ENCODE data around the gene RGS18.
"Not testable (repeated sequence)": the region's sequence is repeated elsewhere in the genome, so short reads cannot be mapped to it uniquely, and the experiment has no call there.

RGS18 gene

DNA sequence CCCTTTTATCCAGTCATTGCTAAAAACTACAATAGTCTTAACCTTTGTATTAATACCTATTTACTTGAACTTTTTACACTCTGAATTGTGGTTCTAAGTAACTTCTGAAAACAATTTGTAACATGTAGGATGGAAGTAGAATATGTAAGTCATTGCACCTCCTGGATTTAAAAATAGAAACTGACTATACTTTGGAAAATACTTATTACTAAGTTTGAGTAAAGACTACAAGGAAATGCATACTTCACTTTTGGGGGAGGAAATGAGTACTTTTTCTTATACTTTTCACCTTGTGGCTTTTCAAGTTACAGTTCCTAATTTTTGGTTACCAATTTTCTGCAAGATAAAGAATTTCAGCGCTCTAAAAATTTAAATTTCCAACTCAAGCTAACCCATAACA lies 8.7 kb downstream of the RGS18 start:
- DNase-seq (ENCODE audit: low spot score) = no peak

DNA sequence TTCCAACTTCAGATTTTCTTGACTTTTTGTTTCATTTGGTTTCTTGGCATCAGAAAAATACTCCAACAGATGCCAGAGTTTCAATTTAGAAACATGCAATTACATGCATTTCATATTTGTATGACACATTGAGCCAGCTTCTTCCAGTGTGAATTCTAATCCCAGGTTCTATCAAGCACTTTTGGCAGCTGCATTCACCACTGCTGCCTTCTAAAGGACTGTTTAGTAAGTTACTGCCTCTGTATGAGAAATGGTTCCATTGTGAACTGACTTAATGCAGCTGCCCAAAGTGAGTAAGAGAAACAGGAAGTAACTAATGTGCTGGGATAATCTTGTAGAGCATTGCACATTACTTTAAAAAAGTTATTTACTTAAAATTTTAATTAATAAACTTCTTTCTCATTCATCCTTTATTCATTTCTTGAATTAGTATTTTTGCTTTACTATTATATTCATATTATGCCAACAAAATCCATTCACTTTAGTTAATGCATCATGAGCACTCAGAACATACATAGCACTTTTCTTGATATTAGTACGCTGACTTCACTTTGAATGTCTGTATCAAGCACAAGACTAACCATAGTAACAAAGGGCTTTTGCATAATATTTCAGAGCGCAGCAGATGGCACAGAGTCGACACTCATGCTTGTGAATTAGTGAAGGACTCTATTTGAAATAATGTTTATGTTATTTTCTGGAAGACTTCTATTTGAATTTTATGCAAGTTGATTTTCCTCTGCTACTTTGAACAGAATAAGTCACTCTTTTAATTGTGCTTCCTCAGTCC lies 9.8 kb downstream of the RGS18 start:
- no peak for DNase-seq (ENCODE audit: low spot score)

DNA sequence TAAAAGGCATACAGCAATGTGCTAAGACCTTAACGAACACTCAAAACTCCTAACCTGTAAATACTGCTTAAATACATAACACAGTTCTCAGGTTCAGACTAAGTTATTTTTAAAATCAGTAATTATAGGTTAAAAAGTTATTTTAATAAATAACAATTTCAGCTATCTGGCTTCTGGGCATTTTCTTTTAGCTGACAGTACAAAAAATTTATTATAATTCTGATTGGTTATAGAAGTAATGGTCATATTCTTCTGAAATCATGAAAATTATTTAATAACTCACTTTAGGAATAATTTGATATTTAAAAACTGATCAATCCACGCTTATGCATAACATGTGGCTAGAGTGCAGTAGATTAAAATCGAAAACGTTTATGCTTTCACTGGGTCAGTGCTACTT lies 10.7 kb downstream of the RGS18 start:
- DNase-seq (ENCODE audit: low spot score) = no peak

DNA sequence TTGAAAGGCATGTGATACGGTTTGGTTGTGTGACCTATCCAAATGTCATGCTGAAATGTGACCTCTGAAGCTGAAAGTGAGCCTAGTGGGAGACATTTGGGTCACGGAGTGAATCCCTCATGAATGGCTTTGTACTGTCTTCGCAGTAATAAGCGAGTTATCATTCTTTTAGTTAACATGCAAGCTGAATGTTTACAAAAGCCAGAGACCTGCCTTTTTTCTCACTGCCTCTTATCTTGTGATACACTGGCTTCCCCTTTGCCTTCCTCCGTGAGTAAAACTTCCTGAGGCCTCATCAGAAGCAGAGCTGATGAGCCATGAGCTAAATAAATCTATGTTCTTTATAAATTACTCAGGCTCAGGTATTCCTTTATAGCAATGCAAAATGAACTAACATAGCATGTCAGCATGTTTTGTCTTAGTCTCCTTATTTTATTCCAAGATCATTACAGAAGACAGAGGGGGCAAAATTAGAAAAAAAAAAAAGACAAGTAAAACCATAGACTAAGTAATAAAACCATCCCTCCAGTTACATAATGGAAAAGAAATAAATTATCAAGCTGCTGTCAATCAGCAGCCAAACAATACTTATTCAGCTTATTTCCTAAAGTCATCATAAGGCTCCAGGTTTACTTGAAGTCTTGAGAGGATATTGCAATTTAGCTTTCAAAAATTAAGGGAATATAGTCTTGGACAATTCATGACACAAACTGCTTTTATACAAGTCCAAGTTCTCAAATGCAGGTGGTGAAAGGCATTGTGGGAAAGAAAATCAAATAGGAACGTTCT lies 12.1 kb downstream of the RGS18 start:
- no peak for DNase-seq (ENCODE audit: low spot score)

DNA sequence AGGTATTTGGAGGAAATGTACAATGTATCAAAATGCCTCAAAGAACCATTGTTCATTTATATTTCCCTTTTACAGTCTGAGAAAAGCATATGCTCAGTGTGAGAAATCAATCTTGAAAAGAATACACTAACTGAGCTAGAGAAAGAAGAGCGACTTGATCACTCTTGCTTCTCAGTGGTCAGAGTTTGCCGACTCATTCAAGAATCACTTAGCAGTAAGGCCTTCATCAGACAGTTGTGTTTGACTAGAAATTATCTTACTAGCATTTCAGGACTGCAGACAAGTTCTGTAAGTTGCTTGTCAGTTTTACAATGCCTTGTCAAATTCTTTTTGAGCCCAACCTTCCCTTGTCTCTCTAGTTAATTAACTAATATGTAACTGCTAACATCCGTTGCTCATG lies 12.9 kb downstream of the RGS18 start:
- DNase-seq (ENCODE audit: low spot score) = no peak

DNA sequence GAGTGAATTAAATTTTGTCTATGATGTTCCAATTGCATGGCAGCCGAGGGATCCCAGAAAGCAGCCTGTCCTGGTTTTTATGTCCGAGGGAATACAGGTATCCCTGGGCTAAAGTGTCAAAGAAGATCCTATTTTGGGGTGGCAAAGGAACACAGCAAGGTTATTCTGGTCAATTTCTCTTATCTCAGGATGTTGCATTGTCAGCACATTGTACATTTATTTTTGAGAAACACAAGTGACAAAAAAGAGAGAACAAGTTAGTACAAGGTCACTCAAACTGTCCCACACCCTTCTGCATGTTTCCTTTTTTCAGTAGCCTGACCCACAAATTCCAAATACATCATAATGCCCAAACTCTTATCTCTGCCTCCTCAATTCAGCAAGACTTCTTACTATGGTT lies 17.7 kb downstream of the RGS18 start:
- no peak for DNase-seq (ENCODE audit: low spot score)

DNA sequence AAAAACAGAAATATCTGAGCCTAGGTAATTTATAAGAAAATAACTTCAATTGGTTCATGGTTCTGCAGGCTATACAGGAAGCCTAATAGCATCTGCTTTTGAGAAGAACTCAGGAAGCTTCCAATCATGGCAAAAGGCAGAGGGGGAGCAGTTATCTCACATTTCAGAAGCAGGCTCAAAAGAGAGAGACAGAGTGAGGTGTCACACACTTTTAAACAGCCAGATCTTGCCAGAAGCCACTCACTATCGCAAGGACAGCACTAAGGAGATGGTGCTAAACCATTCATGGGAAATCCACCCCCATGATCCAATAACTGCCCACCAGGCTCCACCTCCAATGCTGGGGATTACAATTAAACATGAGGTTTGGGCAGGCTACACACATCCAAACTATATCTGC lies 25.5 kb downstream of the RGS18 start:
- DNase-seq (ENCODE audit: low spot score) = no peak

DNA sequence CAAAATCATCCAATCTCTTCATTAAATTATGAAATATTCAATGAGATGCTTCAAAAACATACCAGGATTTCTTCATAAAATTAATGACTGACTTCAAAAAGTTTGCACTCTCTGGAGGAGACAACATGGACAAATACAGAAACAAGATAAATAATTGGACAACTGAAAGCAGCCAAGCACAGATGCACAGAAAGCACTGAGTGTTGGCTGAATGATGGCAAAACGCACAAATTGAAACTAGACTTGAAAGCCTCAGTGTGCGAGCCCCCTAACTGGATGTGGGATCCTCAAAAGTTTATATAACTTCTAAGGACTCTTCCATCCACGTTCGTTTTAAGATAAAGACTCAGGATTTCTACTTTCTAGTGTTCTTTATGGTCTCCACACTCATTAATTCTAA lies 27.9 kb downstream of the RGS18 start:
- DNase-seq (ENCODE audit: low spot score) = no peak

DNA sequence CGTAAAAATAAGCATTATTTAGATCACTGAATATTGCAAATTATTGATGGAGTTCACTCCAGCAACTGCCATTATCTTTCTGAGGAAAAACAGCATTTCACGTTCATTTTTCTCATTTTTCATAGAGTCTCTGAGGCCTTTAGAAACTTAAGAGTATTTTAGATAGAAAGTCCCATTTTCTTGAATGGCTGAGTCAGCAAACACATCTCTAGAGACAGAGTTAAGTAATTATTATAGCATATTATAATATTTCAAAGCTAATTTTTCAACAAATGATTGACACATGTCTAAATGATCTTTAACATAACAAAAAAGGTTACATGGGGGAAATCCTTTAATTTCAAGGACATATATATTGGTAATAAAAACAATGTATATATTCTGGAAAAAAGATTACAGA lies 31.8 kb downstream of the RGS18 start:
- no peak for DNase-seq (ENCODE audit: low spot score)

DNA sequence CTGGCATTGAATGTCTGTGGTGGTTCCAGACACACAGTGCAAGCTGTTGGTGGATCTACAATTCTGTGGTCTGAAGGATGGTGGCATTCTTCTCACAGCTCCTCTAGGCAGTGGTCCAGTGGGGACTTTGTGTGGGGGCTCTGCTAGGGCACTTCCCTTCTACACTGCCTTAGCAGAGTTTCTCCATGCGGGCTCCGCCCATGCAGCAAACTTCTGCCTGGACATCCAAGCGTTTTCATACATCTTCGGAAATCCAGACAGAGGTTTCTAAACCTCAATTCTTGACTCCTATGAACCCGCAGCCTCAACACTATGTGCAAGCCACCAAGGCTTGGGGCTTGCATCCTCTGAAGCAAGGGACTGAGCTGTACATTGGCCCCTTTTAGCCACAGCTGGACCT lies 43.0 kb downstream of the RGS18 start:
- no peak for DNase-seq (ENCODE audit: low spot score)

DNA sequence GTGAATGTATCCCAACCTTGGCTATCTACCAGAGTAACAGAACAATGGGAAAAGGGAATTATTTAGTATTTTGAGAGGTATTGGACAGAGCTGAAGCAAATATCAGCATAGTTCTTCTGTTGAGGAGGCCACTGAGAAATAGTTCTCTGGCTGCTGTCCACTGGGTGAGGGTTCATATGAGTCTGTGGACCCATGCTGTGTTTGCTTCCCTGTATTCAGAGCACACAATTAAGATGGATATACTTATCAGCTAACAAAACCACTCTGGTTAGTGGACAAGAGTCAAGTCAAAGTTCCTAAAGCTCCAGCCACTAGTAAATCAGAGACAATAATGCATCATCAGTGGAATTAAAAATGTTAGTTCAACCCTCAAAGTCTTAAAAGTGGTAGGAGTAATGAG lies 66.1 kb downstream of the RGS18 start:
- no peak for DNase-seq (ENCODE audit: low spot score)

DNA sequence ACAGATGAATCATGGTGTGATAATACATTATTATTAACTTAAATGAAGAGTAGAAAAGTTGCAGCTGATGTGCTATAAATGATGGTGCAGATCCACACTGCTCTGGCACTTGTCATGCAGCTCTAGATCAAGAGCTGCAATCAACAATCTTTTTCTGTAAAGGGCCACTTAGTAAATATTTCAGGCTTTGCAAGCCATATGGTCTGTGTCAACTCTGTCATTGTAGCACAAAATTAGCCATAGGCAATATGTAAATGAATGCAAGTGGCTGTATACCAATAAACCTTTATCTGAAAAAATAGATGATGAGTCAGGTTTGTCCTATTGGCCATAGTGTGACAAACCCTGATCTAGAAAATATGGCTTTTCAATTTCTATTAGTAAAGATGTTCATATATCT lies 66.6 kb downstream of the RGS18 start:
- no peak for DNase-seq (ENCODE audit: low spot score)

DNA sequence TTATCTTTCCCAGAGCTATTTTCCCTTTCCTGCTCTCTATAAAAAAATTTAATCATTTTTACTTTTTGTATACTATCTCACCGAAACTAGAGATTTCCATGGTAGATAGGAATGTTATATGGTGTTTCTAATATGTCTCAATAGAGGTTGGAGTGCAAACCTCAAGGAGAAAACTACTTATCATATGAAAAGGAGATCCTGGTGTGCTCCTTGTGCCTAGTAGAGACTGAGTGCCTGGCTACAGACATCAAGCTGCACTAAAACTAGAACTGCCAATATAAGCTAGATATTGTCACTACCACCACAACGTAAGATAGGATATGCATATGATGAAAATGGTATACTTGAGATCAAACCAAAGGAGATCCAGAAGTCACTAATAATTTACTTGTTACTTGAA lies 67.0 kb downstream of the RGS18 start:
- no peak for DNase-seq (ENCODE audit: low spot score)

DNA sequence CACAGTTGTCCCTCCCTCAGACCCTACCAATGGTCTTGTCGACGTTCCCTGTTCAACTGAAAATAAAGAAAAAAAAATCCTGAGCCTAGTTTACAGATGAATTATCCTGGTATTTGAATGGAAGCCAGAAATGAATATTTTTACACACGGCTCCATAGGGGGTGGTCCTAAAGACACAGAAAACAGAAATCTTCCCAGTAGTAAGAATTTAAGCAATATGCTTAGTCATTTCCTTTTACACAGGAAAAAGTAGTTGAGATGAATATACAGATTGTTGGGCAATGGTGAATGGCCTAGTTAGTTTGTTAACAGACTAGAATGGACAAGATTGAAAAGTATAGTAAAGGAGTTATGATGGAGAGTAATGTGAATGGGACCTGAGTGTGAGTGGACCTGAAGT lies 67.4 kb downstream of the RGS18 start:
- DNase-seq (ENCODE audit: low spot score) = no peak

DNA sequence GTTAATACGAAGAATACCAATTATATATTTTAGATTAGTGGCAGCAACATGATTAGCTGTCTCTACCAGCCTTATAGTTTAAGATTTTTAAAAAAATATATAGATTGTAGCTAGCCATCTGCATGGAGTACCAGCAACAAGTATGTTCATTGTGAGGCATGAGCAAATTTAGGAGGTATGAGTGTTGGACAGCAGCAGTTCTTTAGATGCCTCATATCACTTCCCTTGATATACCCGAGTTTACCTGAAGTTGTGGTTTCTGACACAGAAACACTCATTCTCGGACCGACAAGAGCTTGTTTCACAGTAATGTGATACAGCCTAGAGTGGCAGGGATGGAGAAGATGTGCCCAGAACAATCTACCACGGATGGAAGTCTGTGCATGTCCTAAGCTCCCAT lies 69.1 kb downstream of the RGS18 start:
- no peak for DNase-seq (ENCODE audit: low spot score)

DNA sequence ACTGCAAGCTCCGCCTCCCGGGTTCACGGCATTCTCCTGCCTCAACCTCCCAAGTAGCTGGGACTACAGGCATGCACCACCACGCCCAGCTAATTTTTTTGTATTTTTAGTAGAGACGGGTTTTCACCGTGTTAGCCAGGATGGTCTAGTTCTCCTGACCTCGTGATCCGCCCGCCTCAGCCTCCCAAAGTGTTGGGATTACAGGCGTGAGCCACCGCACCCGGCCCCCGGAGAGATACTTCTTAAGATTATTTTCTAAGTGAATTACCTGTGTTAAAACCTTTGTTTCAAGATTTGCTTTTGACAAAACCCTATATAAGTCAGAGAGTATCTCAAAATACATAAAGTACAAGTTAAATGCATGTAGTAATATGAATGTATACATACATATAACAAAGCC lies 69.7 kb downstream of the RGS18 start:
- not testable (repeated sequence) for DNase-seq (ENCODE audit: low spot score)

DNA sequence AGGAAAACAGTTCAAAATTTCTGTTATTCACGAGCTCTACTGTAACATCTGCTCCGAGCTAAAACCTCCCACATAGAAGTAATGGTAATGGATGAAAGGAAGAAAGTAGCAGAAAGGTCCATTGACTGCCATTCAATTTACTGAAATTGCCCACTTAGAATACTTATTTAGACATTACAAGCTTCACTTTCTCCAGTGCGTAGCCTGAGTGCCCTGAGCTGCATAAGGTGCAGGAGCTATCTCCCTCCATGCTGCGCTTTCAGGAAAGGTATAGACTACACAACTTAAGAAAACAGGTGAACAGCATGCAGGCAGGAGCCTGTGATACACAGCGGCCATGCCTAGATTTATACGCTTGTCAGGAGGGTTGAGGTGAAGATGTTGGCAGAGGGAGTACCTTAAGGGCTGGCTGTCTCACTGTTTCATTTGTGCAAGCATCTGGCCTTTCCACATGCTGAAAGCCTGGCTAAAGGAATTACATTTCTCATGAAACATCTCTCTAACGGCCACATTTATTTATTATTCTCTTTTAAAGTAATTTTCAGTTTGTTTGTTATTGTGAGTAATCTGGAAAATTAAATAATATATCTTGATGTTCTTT lies 74.7 kb downstream of the RGS18 start:
- DNase-seq (ENCODE audit: low spot score) = no peak

DNA sequence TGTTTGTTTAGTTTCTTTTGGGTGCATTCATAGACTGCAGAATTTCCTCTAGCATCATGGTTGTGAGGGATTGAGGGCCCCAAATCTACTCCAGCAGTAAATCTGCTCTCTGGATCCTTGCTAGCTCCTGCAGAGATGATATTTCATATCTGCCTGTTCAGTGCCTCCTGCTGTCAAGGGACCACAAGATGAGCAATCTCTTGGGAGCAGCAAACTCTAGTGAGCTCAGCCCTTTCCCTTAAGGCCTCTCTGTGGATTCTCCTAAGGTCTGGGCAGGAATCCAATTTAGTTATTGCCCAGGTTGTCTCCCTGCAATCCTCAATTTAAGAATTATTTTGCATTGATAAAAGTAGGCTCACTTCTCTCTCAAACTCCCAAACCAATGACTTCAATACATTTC lies 76.9 kb downstream of the RGS18 start:
- DNase-seq (ENCODE audit: low spot score) = no peak

All from hematopoietic multipotent progenitor cell treated with erythropoietin and hydrocortisone succinate and interleukin-3 and kit ligand, for 15 days (in vitro differentiated cells).